Epidermal melanocyte (primary cell): ENCODE measurements around the gene SCFD1.
"Not testable (repeated sequence)": the region's sequence is repeated elsewhere in the genome, so short reads cannot be mapped to it uniquely, and the experiment has no call there.

Experiments used
- DNase-seq: peaks from one replicate; pipeline ENCODE4 v3.0.0; 2011; ENCODE audit warnings: low spot score; ENCODE audit not compliant: insufficient read length

SCFD1 gene

GRCh38 chr14:30673071-30673470 lies 51.0 kb downstream of the SCFD1 start:
- no peak for DNase-seq

DNA sequence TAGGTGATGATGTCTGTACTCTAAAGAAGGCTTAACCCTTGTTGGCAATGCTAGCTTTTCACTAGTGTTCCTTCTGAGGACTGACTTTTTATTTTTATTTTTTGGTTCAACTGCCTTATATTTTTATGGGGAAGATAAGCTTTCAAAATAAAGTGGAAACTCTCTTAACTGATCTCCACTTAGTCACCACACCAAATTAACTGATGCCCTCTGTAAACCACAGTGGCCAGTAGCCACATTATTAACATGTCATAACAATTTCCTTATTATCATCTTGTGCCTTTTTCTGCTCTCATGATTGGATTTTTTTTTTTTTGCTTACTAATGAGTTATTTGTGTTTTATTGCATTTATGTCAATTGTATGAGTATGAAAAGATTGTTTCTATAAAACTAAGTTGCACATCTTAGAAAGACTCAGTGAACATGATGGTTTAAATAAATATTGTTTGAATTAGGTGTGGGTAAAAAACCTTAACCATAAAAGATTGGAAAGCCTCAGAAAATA lies 56.9 kb downstream of the SCFD1 start:
- DNase-seq: no peak

DNA sequence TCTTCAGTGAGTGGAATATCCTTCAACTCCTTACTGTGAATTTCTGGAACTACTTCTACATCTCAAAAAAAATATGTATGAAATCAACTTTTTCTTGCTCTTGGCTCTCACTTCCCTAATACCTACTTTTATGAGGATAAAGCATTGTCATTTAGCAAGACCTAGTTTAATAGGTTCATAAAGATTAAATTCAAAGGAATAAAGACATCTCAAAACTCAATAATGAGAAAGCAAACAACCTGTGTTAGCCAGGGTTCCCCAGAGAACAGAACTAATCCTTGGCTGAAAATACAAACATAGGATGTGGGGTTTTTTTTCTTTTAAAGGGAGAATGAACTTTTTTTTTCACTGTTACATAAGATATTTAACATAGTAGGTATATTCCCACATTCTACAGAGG lies 57.9 kb downstream of the SCFD1 start:
- no peak for DNase-seq

- DNase-seq: not testable (repeated sequence)
Measured at GRCh38 chr14:30680776-30681175, 58.7 kb downstream of the SCFD1 start.

DNA sequence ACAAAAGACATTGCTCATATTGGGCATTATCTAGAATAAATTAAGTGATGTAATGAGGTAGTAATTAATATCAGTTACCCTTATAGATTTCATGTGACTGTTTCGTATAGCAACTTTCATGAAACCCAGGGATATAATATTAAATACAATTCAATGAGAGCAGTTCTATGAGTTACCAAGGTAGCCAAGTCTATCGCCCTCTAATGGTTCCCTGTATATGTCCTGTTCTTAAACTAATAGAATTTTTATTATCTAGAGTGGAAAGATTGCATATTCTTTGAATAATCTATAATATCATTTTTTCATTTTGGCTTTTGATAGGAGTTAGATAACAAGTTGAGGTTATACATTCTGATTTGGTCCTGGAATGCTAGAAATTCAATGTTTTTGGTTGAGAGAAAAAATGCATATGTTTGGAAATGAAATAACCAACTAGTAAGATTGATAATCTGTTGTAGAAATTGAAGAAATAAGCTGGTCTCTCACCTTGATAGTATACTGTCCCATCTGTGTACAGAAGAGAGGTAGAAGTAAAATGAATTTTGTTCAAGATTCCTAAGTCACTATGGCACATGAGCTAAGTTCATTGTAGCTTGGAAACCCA lies 59.7 kb downstream of the SCFD1 start:
- DNase-seq: no peak

GRCh38 chr14:30690487-30691355 lies 68.6 kb downstream of the SCFD1 start:
- not testable (repeated sequence) for DNase-seq

GRCh38 chr14:30691751-30692398 lies 69.8 kb downstream of the SCFD1 start:
- DNase-seq: no peak

GRCh38 chr14:30692669-30693068 lies 70.5 kb downstream of the SCFD1 start:
- DNase-seq: no peak

GRCh38 chr14:30698463-30698862 lies 76.3 kb downstream of the SCFD1 start:
- DNase-seq: no peak

DNA sequence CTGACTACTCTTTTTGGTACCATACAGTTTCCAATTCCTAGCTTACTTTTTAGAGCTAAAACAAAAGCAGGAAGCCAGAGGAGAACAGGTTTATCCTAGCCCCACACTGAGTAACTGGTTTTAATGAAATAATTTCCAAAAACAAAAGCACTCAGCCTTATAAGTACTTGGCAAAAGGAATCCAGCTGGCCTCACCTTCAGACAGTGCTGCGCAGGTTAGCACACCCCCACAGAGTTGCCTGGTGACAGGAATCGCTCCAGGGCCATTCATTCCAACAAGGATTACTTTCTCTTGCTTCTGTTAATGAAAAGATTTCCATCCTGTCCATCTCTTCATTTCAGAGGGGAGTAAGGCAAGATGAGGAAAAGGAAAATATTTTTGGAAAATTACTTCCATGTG lies 84.6 kb downstream of the SCFD1 start:
- no peak for DNase-seq

GRCh38 chr14:30708157-30708556 lies 86.0 kb downstream of the SCFD1 start:
- DNase-seq: no peak

GRCh38 chr14:30709201-30709600 lies 87.1 kb downstream of the SCFD1 start:
- DNase-seq: no peak

GRCh38 chr14:30710876-30711275 lies 88.8 kb downstream of the SCFD1 start:
- DNase-seq: no peak

- DNase-seq: no peak
Measured at GRCh38 chr14:30719137-30719536, 97.0 kb downstream of the SCFD1 start.

DNA sequence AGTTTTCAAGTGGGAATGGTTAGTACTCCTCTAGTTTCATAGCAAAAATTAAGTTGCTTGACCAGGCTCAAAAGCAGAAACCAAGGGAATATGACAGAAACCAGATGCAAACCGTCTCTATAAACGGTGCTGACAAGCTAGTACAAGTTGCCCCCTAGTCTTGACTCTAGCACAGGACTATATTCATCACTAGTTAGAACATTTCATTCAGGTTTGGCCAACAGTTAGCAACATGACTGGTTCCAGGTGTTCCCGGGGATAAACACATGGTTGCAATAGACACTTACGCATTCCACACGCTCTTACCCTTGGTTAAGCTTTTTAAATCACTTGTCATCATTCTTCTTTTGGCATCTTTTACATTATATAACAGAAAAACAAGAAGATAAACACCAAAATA lies 103.6 kb downstream of the SCFD1 start:
- DNase-seq: no peak

GRCh38 chr14:30728471-30728870 lies 106.4 kb downstream of the SCFD1 start:
- DNase-seq: no peak

GRCh38 chr14:30737916-30738315 lies 115.8 kb downstream of the SCFD1 start:
- no peak for DNase-seq

- no peak for DNase-seq
Measured at GRCh38 chr14:30738978-30739377, 116.9 kb downstream of the SCFD1 start.

- no peak for DNase-seq
Measured at GRCh38 chr14:30748343-30748742, 126.2 kb downstream of the SCFD1 start.

DNA sequence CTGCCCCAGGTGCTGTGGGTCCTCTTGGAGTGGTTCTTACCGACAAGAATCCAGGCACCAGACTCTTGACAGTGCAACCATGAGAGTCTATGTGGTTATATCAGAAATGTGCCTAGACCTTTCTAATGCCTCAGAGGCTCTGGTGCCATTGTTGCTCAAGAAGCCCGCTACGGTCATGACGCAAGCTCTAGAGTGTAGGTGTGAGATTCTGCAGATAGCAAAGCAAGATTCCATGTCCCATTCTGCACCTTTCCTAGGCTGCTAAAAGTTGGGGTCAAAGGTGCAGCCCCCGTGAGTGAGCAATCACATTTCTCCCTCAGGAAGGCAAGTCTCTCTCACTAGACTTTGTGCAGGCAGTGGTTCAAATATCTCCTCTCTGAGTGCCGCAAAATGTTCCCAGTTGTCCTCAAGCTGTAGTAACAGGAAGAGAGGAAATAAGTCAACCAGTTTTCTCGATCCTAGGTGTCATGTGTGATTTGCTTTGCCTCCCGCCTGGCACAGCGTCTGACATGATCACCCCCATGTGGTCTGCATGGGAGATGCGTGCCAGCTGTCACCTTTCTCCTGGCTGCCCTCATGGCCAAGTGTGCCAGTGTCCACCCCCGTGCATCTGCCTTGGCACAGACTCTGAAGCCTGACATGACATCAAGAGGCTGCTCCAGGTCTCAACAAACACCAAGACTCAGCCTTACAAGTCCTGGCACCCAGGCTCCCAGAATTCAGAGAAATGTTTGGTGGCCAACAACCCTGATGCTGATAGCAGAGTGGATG lies 129.7 kb downstream of the SCFD1 start:
- no peak for DNase-seq

- no peak for DNase-seq
Measured at GRCh38 chr14:30753452-30753851, 131.3 kb downstream of the SCFD1 start.
